NCI-H2196 treated with DMSO at 0.1 percent for 48 hours (cell line): Measurements from ENCODE around the gene ECHS1.
"Not testable (repeated sequence)": the region's sequence is repeated elsewhere in the genome, so short reads cannot be mapped to it uniquely, and the experiment has no call there.

Experiments used
- DNase-seq: peaks from one replicate; lab custom pipeline; 2025; ENCODE audit not compliant: unreplicated experiment; lab: John Stamatoyannopoulos, UW

The ECHS1 gene

DNA sequence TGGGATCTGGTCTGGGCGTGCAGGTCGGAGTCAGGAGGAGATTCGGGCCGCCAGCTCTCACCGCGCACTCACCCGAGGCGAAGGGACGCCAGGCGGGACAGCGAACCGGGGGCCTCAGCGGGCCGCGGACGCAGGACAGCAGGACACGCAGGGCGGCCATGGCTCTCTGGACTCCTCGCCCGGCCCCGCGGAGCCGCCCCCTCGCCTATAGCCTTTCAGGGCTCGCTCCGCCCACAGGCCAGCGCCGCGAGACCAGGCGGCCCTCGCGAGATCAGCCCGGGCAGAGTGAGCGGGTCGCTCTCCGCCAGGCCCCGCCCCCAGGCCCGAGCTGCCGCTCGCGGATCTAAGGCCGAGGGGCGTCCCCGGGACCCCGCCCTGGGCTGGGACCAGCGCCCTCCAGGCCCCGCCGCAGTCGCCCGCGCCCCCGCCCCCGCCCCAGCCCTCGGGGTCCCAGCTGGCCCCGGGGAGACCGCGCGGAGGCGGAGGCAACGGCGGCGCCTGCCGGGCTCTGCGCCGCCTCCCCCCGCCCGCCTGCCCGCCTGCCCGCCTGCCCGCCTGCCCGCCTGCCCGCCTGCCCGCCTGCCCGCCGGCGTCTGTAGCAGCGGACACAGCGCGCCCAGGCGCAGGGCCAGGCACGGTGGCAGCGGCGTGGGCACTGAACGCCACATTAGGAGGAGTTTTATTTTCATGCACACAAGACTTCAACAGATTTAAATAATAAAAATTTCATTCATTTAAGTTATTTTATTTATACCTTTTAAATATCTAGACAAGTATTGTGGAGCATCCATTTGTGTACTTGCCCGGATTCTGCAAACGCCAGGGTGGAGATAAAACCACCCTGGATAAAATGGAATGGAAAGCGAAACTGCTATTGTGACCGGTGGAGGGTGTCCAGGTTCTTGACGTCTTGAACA, at the start of gene ECHS1:
Gene ECHS1, minus strand, starts transcription at position 181 of the 917 bp plus-strand sequence. Its CDS starts 21 bp downstream, at position 160.
- DNase-seq: peak; percentile 39

DNA sequence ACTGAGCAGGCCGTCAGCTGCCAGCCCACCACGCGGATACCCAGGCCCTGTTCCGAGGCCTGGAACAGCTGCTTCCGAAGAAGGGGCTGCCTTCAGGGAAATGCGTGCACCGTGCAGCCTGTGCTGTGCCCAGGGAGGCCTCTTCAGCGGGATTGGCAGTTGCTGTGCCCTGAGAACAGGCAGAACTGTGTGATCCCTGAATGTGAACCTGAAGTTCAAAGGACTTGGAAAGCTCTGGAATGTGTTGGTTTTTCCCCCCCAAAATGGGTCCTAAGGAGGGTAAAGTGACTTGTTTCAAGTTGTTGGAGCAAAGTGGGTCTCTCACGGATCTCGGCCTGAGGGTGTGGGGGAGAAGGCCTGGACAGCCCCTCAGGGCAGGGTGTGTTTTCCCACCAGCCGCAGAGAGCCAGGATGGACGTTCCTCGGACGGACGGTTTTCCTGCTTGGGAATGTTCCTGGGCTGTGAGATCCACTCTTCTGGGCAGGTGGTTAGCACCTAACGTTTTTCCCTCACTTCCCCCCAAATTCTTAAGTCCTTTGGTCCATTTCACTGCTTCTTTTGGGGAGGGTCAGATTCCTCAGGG, 49.2 kb upstream of the ECHS1 start:
- no peak for DNase-seq

DNA sequence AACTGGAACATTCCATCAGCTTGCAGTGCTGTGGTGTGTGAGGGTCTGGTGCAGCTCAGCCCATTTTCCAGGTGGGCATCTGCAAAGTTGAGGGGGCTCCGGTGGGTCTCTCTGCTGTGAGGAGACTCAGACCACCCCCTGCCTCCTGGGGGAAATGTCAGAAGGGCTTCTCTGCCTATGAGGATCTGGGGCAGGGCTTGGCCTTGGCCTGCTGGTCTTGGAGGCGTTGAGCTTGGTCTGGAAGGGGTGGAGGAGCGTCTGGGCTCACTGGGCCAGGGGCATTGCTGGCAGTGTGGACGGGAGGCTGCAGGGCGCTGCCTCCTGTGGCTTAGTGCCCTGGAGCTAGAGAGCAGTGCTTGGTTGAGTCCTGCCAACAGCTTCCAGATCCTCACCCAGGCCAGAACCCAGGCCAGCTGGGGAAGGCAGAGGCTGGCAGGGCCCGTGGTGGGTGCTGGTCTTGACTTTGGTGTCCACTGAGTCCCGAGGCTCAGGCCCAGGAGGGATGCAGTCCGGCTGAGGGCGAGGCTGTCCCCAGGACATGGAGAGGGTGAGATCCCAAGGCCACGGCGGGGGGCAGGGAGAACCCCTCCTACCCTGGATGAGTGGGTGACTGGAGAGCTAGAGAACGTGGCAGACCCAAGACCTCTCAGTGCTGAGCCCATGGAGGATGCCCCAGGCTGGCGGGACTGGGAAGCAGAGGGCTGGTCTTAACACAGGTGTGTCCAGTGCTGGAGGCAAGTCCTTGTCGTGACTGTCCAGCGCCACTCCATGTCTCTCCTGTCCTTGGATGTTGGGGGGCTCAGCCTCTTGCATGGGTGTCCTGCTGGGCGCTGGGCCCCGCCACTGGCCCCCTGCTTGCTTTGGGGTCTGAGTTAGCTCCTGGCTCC, 48.4 kb upstream of the ECHS1 start:
- DNase-seq: no peak

DNA sequence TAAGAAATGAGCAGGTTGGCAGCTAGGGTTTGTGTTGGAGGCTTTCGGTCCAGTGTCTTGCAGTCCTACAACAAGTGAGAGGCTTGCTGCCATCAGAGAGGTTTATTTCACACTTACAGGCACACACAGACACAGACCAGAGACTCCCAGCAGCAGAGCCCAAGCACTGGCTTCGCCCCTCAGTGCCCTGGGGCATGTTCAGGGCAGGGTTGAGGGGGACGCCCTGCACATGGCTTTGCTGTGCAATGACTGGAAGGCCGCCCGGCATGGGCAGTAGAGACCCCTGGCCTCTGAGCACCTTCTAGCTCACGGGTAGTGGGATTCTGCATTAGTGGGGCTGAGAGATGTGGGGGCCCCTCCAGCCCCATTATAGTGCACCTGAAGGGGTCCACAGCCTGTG, 47.4 kb upstream of the ECHS1 start:
- DNase-seq: no peak

DNA sequence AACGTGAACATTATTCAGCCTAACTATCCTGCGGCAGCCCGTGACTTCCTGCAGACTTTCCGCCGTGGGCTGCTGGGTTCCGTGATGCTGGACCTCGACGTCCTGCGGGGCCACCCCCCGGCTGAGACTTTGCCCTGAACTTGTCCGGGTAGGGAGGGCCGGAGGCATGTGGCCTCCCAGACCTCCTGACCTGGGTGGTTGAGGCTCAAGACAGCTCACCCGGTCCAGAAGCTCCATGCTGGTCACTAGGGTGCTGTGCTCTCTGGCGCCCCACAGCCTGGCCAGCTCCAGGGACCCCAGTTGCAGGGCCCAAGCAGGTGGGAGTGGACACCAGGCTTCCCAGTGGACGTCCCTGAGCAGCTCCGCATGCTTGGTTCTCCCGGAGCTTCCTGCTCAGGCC, 46.9 kb upstream of the ECHS1 start:
- DNase-seq: no peak

DNA sequence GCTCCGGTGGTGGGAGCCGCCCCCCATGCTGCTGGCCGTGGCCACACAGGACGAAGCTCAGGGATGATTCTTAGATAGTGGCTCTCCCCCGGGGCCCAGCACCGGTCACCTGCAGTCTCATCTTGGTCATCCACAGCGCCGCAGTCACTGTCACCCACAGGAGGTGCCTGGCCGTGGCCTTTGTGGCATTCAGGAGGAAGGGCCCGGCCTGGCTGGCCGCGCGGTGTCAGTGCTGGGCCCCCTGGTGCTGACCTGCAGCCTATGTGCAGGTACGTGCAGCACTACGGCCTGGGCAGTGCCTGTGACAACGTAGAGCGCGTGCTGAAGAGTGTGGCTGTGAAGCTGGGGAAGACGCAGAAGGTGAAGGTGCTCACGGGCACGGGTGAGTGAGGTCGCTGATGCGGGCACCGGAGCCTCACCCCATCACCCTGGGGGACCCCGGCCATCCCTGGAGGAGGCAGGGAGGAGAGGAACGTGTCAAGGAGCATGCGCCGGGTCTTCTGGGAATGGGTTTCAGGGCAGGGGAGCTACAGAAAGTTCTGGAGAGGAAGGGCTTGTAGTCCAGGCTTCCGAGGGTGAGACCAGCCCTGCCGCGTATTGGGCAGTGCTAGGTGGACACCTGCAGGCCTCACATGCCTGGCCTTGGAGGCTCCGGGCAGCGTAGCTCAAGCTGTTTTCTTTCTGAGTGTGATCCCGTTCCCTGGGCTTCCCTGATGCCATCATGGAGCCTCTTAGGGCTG, 46.2 kb upstream of the ECHS1 start:
- no peak for DNase-seq

DNA sequence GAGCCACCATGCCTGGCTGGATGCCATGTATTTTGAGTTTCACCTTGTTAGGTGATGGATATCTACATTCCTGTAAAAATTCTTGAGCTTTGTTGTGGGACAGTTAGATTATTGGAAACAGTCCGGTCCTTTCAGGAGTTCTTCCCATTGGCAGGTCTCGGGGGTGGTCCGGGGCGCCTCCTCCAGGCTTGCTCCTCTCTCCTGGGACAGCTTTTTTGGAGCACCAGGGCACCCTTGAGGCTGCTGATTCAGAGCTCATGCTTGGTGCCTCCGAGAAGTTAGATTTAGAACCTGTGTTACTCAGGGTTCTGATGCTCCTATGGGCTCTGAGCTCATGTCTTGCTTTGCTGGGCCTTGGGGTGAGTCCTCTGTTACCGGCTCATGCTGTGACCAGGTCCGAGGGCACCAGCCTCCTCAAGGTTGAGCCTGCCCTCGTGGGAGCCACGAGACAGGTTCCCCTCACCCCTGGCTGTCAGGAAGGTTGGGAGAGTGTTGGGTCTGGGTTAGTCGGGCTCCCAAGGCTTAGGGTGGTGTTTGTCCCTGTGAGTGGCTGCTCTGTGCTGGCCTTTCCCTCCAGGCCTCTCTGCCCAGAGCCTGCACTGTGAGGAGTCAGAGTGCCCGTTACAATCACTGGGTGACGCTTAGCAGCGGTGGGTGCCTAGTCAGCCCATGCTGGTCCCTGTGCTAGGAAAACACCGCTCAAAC, 45.3 kb upstream of the ECHS1 start:
- no peak for DNase-seq

DNA sequence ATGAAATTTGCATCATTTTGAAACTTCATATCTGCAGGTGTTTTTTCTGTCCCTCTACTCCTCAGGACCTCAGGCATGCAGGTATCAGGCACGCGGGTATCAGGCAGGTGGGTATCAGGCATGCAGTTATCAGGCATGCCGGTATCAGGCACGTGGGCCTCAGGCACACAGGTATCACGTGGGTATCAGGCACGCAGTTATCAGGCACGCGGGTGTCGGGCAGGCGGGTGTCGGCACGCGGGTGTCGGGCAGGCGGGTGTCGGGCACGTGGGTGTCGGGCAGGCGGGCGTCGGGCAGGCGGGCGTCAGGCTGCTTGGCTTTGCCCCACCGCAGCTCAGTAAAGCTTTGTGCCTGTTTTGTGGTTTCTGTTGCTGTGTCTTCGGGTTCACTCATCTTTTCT, 42.6 kb upstream of the ECHS1 start:
- DNase-seq: no peak

DNA sequence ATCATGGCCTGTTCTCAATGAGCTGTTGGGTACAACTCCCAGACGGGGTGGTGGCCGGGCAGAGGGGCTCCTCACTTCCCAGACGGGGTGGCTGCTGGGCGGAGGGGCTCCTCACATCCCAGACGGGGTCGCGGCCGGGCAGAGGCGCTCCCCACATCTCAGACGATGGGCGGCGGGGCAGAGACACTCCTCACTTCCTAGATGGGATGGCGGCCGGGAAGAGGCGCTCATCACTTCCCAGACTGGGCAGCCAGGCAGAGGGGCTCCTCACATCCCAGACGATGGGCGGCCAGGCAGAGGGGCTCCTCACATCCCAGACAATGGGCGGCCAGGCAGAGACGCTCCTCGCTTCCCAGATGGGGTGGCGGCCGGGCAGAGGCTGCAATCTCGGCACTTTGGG, 41.2 kb upstream of the ECHS1 start:
- not testable (repeated sequence) for DNase-seq

DNA sequence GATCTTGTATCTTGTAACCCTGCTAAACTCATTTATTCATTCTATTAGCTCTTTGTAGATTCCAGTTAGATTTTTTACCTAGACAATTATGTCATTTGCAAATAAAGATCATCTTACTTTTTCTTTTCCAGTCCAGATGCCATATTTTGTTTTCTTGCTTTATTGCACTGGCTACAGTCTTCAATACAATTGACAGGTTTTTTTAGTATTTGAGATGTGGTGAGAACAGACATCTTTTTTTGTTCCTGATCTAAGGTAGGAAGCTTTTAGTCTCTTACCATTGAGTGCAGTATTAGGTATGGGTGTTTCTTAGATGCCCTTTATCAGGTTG, 39.2 kb upstream of the ECHS1 start:
- no peak for DNase-seq

DNA sequence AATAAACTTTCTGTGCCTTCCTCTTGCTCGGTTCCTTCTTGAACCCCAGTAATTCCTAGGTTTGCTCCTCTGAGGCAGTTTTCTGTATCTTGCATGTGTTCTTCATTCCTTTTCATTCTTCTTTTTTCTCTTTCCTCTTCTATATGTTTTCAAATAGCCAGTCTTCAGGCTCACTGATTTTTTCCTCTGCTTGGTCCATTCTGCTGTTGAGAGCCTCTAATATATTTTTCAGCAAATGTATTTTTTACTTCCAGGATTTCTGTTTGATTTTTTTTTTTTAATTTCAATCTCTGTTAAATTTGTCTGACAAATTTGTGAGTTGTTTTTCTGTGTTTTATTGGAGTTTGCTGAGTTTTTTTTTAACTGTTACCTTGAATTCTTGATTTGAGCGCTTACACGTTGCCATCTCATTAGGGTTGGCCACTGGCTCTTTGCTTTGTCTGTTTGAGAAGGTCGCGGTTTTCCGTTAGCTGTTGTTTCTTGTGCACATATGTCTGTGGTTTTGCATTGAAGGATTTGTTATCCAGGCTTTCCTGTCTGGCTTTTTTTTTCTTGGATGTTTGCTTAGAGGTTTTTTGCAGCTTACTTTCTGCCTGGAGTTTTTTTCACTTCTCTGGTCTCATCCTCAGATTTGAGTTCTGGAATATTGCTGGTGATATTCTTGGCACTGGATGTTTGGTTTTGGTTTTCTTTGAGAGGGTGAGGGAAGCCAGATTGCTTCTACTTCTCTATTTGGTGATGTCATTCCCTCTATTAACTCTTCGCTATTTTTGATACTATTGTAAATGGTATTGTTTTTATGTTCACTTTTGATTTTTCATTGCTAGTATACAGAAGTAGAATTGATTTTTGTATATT, 38.6 kb upstream of the ECHS1 start:
- DNase-seq: no peak

DNA sequence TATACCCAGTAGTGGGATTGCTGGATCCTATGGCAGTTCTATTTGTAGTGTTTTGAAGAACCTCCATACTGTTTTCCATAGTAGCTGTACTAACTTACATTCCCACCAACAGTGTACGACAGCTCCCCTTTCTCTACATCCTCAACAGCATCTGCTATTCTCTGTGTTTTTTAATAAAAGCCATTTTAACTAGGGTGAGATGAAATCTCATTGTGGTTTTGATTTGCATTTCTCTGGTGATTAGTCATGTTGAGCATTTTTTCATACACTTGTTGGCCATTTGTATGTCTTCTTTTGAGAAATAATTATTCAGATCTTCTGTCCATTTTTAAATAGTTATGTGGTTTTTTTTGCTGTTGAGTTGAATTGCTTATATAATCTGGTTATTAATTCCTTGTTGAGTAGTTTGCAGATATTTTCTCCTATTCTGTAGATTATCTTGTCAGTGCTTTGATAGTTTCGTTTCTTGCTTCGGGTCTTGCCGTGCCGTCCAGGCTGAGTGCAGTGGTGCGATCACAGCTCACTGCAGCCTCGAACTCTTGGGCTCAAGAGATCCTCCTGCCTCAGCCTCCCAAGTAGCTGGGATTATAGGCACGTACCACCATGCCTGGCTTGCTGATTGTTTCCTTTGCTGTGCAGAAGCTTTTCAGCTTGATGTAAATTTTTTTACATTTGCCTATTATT, 32.8 kb upstream of the ECHS1 start:
- no peak for DNase-seq

DNA sequence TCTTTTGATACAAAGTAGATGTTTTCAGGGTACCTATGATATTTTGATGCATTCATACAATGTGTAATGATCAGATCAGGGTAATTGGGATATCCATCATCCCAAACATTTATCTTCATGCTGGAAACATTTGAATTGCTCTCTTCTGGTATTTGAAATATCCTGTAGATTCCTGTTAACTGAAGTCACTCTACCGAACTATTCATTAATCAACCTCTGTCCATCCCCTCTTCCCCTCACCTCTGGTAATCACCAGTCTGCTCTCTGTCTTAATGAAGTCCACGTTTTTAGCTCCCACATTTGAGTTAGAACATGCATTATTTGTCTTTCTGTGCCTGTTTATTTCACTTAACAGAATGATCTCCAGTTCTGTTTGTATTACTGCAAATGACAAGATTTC, 32.1 kb upstream of the ECHS1 start:
- DNase-seq: no peak

DNA sequence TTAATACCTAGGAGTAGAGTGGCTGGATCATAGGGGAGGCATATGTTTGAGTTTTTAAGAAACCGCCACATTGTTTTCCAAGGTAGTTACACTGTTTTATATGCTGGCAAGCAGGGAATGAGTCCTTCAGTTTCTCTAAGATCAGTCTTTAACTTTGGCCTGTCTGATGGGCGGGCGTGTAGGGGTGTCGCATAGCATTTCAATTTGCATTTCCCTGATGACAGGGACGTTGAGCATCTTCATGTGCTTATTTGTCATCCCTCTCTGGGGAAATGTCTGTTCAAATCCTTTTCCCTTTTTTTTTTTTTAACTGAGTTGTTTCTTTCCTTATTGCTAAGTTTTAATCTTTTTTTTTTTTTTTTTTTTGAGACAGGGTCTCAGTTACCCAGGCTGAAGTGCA, 30.6 kb upstream of the ECHS1 start:
- DNase-seq: no peak

DNA sequence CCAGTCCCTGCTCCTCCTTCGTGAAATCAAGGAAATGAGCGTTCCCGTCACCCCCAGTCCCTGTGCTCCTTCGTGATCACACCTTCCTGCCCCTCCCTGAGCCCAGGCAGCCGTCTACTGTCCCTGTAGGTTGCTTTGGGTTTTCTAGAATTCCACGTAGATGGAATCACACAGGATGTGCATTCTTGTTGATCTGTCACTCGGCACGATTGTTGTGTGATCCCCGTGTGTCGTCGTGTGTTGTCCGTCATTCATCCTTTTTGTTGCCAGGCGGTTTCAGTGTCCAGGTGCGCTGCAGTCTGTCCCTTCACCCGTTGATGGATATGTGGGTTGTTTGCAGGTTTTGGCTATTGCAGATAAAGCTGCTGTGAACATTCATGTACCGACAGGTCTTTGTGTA, 30.2 kb upstream of the ECHS1 start:
- DNase-seq: no peak

DNA sequence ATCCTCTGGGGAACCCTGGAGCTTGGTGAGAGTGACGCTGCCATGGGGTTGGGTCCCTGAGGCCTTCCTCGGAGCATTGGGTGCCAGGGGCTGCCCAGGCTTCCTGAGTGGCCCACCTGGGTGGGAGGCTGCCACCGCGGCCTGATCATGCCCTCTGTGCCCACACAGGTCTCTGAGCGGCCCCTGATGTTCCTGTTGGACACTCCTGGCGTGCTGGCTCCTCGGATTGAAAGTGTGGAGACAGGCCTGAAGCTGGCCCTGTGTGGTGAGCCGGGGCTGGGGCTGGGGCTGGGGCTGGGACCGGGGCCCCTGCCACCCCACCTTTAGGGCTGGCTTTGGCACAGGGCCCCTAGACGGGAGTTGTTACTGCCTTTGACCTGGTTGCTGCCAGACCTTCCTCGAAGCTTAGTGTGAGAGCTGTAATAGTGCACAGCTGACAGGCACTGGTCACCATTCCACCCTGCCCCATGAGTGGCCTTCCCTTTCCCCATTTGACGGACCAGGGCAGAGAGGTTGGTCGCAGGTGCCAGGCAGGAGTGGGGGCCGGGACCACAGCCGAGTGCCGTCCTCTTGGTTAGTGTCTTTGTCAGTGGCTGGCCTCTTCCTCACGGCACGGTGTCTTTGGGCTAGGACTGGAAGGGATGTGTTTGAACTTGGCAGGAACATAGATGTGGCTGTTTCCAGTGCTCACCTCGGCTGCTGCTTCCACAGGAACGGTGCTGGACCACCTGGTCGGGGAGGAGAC, 29.0 kb upstream of the ECHS1 start:
- no peak for DNase-seq

DNA sequence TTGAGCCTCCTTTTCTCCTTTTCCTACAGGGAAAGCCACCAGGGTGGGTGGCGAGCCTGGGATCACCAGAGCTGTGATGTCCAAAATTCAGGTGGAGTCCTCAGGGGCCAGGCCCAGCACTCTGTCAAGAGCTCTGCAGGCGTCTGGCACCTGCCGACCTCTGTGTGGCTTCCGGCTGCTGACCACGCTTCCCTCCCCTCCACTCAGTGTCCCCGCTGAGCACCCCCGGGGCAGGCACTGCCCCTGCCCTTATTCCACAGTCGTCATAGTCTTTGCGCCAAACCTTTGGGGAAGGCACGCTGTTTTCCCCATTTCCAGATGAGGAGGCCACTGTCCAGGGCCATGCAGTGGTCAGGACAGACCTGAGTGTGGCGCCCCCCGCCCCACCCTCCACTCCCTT, 28.3 kb upstream of the ECHS1 start:
- DNase-seq: no peak
